Measurements from ENCODE around the gene FPR3.

Gene FPR3

GRCh38 chr19:51837145-51837544 lies 42.2 kb downstream of the FPR3 start:
- H3K9ac ChIP-seq (ENCODE audit: low read depth, low read length) = no peak overlapping the region
- peaks cover 6% of the 10 kb centered on the region for H3K9me3 ChIP-seq (ENCODE audit: control insufficient read depth, insufficient read depth, low read length)
- H3K27me3 ChIP-seq (ENCODE audit: control insufficient read depth, insufficient read depth, low read length) = no peaks in the 10 kb centered on the region
- H3K36me3 ChIP-seq (ENCODE audit: control insufficient read depth, insufficient read depth, low read length) = no peaks in the 10 kb centered on the region
- no peaks in the 10 kb centered on the region for H3K4me1 ChIP-seq (ENCODE audit: control insufficient read depth, insufficient read depth, low read length)
- no peak overlapping the region for H3K4me3 ChIP-seq (ENCODE audit: low read depth, low read length)

GRCh38 chr19:51861870-51862622 lies 67.1 kb downstream of the FPR3 start:
- H3K4me3 ChIP-seq (ENCODE audit: low read depth, low read length) = no peak overlapping the region

GRCh38 chr19:51873097-51873496 lies 78.1 kb downstream of the FPR3 start:
- Histone ChIP-seq H3K27me3 (ENCODE audit: control insufficient read depth, insufficient read depth, low read length) (no peaks in the 10 kb centered on the region), H3K36me3 (ENCODE audit: control insufficient read depth, insufficient read depth, low read length) (peaks cover 63% of the 10 kb centered on the region), H3K9ac (ENCODE audit: low read depth, low read length) (no peak overlapping the region), H3K4me1 (ENCODE audit: control insufficient read depth, insufficient read depth, low read length) (no peaks in the 10 kb centered on the region), H3K4me3 (ENCODE audit: low read depth, low read length) (peak overlapping the region; percentile 16), H3K9me3 (ENCODE audit: control insufficient read depth, insufficient read depth, low read length) (peaks cover 61% of the 10 kb centered on the region)

More at GRCh38 chr19:51861870-51862622, 67.1 kb downstream of the FPR3 start:
- Histone ChIP-seq H3K4me1 (ENCODE audit: control insufficient read depth, insufficient read depth, low read length) (no peaks in the 10 kb centered on the region), H3K27me3 (ENCODE audit: control insufficient read depth, insufficient read depth, low read length) (no peaks in the 10 kb centered on the region), H3K36me3 (ENCODE audit: control insufficient read depth, insufficient read depth, low read length) (peaks cover 10% of the 10 kb centered on the region), H3K9me3 (ENCODE audit: control insufficient read depth, insufficient read depth, low read length) (peaks cover 37% of the 10 kb centered on the region), H3K9ac (ENCODE audit: low read depth, low read length) (no peak overlapping the region)

All from iPS-15b (cell line).